Glutamatergic neuron (in vitro differentiated cells): ENCODE measurements around the gene KLF2. TPM values are rescaled to one million over a fixed set of nuclear protein-coding genes. Genes with fewer than 3 reads are reported as not detected.

Experiments used
- DNase-seq: peaks from one replicate; pipeline ENCODE4 v3.0.0; 2022
- H3K27ac Mint-ChIP-seq: one replicate; pipeline ENCODE4 v1.8.0; 2020; ENCODE audit warnings: mild to moderate bottlenecking, mixed read lengths, inconsistent platforms; ENCODE audit not compliant: unreplicated experiment
- H3K27me3 Mint-ChIP-seq: one replicate; pipeline ENCODE4 v1.8.0; 2020; ENCODE audit warnings: mild to moderate bottlenecking, moderate library complexity, mixed read lengths, inconsistent platforms; ENCODE audit not compliant: unreplicated experiment
- H3K36me3 Mint-ChIP-seq: one replicate; pipeline ENCODE4 v1.8.0; 2020; ENCODE audit warnings: mild to moderate bottlenecking, mixed read lengths, inconsistent platforms; ENCODE audit not compliant: unreplicated experiment
- H3K4me1 Mint-ChIP-seq: one replicate; pipeline ENCODE4 v1.8.0; 2020; ENCODE audit warnings: mild to moderate bottlenecking, low read depth, mixed read lengths, inconsistent platforms; ENCODE audit not compliant: unreplicated experiment
- H3K4me3 Mint-ChIP-seq: one replicate; pipeline ENCODE4 v1.8.0; 2020; ENCODE audit warnings: mild to moderate bottlenecking, mixed read lengths, inconsistent platforms; ENCODE audit not compliant: unreplicated experiment
- H3K9me3 Mint-ChIP-seq: one replicate; pipeline ENCODE4 v1.8.0; 2020; ENCODE audit warnings: mild to moderate bottlenecking, moderate library complexity, mixed read lengths, inconsistent platforms; ENCODE audit not compliant: unreplicated experiment
- total RNA-seq: library from RNA; stranded (reverse); fragmentation: NEBNext Ultra II Directional; extraction: Animal tissue kit (Norgen Biotek cat#: 25700); gene quantifications from one replicate; pipeline ENCODE4 v1.2.1, GENCODE V29; 2021; ENCODE audit not compliant: unreplicated experiment
- TF ChIP-seq, protein P1 (sequence below): fragments of 200-600 bp; sonication (generic); IDR thresholded peaks from one replicate; pipeline ENCODE4 v1.5.0; 2021; ENCODE audit not compliant: partially characterized antibody, unreplicated experiment

Gene KLF2
- total RNA-seq, 1 donor from 2014 or later, result not detected

DNA sequence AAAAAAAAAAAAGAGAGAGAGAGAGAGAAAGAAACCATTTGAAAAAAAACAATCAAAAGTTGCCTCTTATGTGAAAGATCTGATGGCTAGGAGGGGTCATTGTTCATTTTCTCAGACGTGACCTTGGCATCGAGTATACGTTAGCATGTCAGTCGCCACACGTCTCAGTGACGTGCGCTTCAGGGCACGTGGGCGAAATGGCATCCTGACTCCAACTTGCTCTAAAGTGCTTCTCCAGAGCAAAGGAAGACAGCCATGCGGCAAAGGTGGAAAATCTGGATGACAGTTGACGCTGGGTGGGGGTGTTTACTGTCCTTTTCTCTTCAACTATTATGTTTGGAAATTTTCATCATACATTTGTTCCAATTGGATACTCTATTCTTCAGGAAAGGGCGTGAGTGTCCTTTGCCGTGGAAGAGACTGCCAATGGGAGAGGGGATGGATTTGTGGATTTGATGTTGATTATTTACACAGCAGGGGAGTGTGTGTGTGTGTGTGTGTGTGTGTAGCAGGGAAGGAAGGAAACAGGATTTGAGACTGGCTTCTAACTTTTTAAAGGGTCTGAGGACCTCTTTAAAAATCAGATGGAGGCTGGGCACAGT lies 25.0 kb downstream of the KLF2 start:
- Mint-ChIP-seq H3K27ac (no peak overlapping the region), H3K36me3 (peaks cover 4% of the 10 kb centered on the region), H3K4me1 (peaks cover 2% of the 10 kb centered on the region), H3K4me3 (no peak overlapping the region), H3K9me3 (no peaks in the 10 kb centered on the region), H3K27me3 (no peaks in the 10 kb centered on the region)
- no peak for DNase-seq
- TF ChIP-seq, protein P1, sequence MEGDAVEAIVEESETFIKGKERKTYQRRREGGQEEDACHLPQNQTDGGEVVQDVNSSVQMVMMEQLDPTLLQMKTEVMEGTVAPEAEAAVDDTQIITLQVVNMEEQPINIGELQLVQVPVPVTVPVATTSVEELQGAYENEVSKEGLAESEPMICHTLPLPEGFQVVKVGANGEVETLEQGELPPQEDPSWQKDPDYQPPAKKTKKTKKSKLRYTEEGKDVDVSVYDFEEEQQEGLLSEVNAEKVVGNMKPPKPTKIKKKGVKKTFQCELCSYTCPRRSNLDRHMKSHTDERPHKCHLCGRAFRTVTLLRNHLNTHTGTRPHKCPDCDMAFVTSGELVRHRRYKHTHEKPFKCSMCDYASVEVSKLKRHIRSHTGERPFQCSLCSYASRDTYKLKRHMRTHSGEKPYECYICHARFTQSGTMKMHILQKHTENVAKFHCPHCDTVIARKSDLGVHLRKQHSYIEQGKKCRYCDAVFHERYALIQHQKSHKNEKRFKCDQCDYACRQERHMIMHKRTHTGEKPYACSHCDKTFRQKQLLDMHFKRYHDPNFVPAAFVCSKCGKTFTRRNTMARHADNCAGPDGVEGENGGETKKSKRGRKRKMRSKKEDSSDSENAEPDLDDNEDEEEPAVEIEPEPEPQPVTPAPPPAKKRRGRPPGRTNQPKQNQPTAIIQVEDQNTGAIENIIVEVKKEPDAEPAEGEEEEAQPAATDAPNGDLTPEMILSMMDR, result no peak

DNA sequence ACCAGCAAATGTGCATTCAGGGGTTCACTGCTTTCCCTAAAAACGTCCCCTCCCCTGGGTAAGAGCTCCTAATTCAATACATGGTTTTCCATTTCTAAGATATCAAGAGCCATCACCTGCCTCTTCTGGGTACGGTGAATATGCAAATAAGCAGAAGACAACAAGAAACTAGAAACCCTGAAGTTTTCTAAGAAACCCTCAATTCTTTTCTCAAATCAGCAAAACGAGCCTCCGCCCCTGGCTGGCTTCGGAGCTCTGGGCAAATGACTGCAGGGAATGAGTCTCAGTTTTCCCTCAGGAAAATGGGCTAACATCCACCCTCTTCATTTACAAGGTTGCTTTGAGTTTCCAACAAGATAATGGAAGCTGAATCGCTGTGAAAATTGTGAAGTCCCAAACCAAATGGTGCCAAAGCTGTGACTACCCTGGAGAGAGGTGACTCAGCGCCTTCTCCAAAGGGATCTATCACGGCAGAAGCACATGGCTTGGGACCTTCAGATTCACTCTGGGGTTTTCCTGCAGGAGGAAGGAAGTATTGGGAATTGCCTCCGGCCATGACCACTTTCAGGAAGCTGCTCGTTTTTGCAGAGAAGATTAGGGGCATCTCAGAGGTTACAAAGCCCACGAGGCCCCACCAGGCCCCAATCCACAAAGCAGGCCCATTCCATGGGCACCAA lies 26.6 kb downstream of the KLF2 start:
- H3K4me3 Mint-ChIP-seq, result no peak overlapping the region
- peaks cover 4% of the 10 kb centered on the region for H3K36me3 Mint-ChIP-seq
- peaks cover 1% of the 10 kb centered on the region for H3K9me3 Mint-ChIP-seq
- H3K27me3 Mint-ChIP-seq, result no peaks in the 10 kb centered on the region
- H3K4me1 Mint-ChIP-seq, result peaks cover 2% of the 10 kb centered on the region
- TF ChIP-seq, protein P1, result no peak
- no peak overlapping the region for H3K27ac Mint-ChIP-seq
- no peak for DNase-seq

DNA sequence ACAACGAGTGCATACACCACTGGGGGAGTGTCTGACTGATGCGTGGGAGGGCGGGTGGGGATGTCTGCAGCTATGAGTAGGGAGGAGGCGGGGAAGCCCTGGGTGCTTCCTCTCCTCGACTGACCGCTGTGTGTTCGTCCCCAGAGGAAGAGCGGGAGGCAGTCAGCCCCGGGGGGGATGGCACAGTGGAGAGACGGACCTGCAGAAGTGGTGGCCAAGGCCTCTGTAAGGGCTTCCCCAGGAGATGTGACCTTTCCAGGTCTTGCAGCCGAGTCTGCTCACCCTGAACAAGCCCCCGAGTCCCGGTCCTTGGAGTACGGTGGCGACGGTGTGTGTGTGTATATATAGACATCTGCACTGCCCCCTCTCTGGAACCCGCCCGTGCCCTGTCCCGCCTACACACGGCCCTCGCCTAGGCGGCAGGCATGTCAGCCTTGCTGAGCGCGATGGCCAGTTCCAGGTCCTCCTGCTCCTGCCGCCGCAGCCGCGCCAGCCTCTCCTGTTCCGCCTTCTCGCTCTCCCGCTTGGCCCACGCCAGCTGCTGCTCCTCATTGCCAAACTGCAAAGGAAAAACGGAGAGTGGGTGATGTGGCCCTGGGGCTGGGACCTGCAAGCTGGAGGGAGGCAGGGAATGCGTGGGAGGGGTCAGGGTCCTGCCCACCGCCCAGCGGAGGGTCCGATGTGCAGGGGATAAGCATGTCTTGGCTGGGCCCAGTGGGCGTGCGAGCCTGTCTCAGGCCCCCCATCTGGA lies 30.8 kb downstream of the KLF2 start:
- peaks cover 9% of the 10 kb centered on the region for H3K4me1 Mint-ChIP-seq
- peaks cover 2% of the 10 kb centered on the region for H3K27me3 Mint-ChIP-seq
- no peak overlapping the region for H3K27ac Mint-ChIP-seq
- peaks cover 1% of the 10 kb centered on the region for H3K9me3 Mint-ChIP-seq
- H3K36me3 Mint-ChIP-seq, result peaks cover 4% of the 10 kb centered on the region
- DNase-seq, result no peak
- no peak overlapping the region for H3K4me3 Mint-ChIP-seq
- TF ChIP-seq, protein P1, result no peak

DNA sequence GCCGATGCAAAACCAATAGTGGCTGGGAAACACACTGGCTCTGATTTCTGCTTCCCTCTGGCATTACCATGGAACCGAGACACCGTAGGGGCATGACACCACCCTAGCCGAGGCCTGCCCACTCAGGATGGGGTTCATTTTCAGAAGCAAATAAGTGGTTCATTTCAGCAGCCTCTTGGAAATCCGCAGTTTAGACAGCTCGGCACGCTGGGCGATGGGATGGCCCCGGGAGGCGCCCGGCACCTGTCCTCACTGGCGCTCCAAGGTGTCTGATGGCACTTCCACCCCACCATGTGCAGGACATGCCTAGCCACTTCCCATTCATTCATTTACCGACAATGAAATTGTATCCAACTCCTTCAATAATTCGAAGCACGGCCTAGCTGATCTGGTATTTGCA lies 33.8 kb downstream of the KLF2 start:
- H3K4me1 Mint-ChIP-seq, result peaks cover 16% of the 10 kb centered on the region
- peaks cover 2% of the 10 kb centered on the region for H3K27me3 Mint-ChIP-seq
- peaks cover 7% of the 10 kb centered on the region for H3K9me3 Mint-ChIP-seq
- H3K27ac Mint-ChIP-seq, result no peak overlapping the region
- no peak overlapping the region for H3K4me3 Mint-ChIP-seq
- peaks cover under 1% of the 10 kb centered on the region for H3K36me3 Mint-ChIP-seq
- DNase-seq, result no peak
- TF ChIP-seq, protein P1, result no peak

DNA sequence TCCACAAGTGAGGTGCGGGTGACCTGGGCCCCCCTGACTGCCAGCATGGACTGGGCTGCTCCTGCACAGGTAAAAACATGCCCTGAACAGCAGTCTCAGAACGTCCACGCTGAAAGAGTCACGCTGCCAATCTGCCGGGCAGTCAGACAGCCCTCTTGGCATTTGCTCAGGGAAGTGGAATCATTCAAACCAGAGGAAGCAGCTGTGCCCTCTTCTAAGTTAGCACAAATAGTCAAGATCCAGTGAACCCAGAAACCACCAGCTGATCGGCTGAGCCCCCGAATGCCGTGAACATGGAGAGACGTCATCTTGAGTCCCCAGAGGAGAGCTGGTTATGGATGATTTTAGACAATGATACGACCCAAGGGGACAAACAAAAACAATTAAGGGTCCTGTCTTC lies 34.4 kb downstream of the KLF2 start:
- Mint-ChIP-seq H3K27me3 (peaks cover 2% of the 10 kb centered on the region), H3K4me1 (peaks cover 20% of the 10 kb centered on the region), H3K4me3 (no peak overlapping the region), H3K36me3 (no peaks in the 10 kb centered on the region), H3K9me3 (peaks cover 7% of the 10 kb centered on the region), H3K27ac (no peak overlapping the region)
- TF ChIP-seq, protein P1, result no peak
- DNase-seq, result no peak
